ENCODE data around the gene XRCC4.

Gene XRCC4

GRCh38 chr5:83071286-83072051 lies 5.9 kb upstream of the XRCC4 start:
- DNase-seq (ENCODE audit: low read depth): no peak

GRCh38 chr5:83072966-83073365 lies 4.4 kb upstream of the XRCC4 start:
- DNase-seq (ENCODE audit: low read depth): no peak

GRCh38 chr5:83077662-83078261 lies 415 bp downstream of the XRCC4 start:
- no peak for DNase-seq (ENCODE audit: low read depth)

- no peak for DNase-seq (ENCODE audit: low read depth)
Observed at GRCh38 chr5:83082750-83083149, 5.4 kb downstream of the XRCC4 start.

- no peak for DNase-seq (ENCODE audit: low read depth)
Observed at GRCh38 chr5:83084336-83084735, 7.0 kb downstream of the XRCC4 start.

GRCh38 chr5:83085106-83085505 lies 7.8 kb downstream of the XRCC4 start:
- no peak for DNase-seq (ENCODE audit: low read depth)

- no peak for DNase-seq (ENCODE audit: low read depth)
Observed at GRCh38 chr5:83090169-83090568, 12.8 kb downstream of the XRCC4 start.

GRCh38 chr5:83092619-83093018 lies 15.3 kb downstream of the XRCC4 start:
- no peak for DNase-seq (ENCODE audit: low read depth)

- no peak for DNase-seq (ENCODE audit: low read depth)
Observed at GRCh38 chr5:83093692-83094091, 16.3 kb downstream of the XRCC4 start.

- DNase-seq (ENCODE audit: low read depth): no peak
Observed at GRCh38 chr5:83095163-83095956, 18.0 kb downstream of the XRCC4 start.

GRCh38 chr5:83095957-83096539 lies 18.7 kb downstream of the XRCC4 start:
- DNase-seq (ENCODE audit: low read depth): no peak

- no peak for DNase-seq (ENCODE audit: low read depth)
Observed at GRCh38 chr5:83096660-83097339, 19.5 kb downstream of the XRCC4 start.

GRCh38 chr5:83097689-83098231 lies 20.4 kb downstream of the XRCC4 start:
- no peak for DNase-seq (ENCODE audit: low read depth)

GRCh38 chr5:83099001-83099400 lies 21.7 kb downstream of the XRCC4 start:
- DNase-seq (ENCODE audit: low read depth): no peak

- DNase-seq (ENCODE audit: low read depth): no peak
Observed at GRCh38 chr5:83099445-83099844, 22.1 kb downstream of the XRCC4 start.

GRCh38 chr5:83101514-83101913 lies 24.2 kb downstream of the XRCC4 start:
- DNase-seq (ENCODE audit: low read depth): no peak

- DNase-seq (ENCODE audit: low read depth): no peak
Observed at GRCh38 chr5:83102364-83102980, 25.1 kb downstream of the XRCC4 start.

GRCh38 chr5:83104021-83104420 lies 26.7 kb downstream of the XRCC4 start:
- DNase-seq (ENCODE audit: low read depth): no peak

GRCh38 chr5:83107692-83108420 lies 30.5 kb downstream of the XRCC4 start:
- no peak for DNase-seq (ENCODE audit: low read depth)

- no peak for DNase-seq (ENCODE audit: low read depth)
Observed at GRCh38 chr5:83109380-83109779, 32.0 kb downstream of the XRCC4 start.

GRCh38 chr5:83115816-83116215 lies 38.5 kb downstream of the XRCC4 start:
- DNase-seq (ENCODE audit: low read depth): no peak
